Tibial nerve (tissue), 4 donors: ENCODE results near the gene SMC3.

Source experiments
- CTCF ChIP-seq, 5 experiments: fragments of 200-600 bp in 3 of 5; fragments of 450-650 bp in 2 of 5; sonication (generic) in 3 of 5; IDR thresholded peaks; one replicate each; pipeline ENCODE4 v1.5.1; 2016 to 2019; ENCODE audit warnings: antibody characterized with exemption in 5 of 5, mild to moderate bottlenecking in 3 of 5, moderate library complexity in 2 of 5
- EP300 ChIP-seq, 2 donors: sonication (generic); formaldehyde crosslinking; IDR thresholded peaks; one replicate each; pipeline ENCODE4 v1.6.1; 2017; ENCODE audit warnings: antibody characterized with exemption in 2 of 2, mild to moderate bottlenecking in 1 of 2
- POLR2A ChIP-seq, 2 donors: fragments of 450-650 bp; IDR thresholded peaks; one replicate each; pipeline ENCODE4 v1.6.1; 2017; ENCODE audit warnings: antibody characterized with exemption in 2 of 2, mild to moderate bottlenecking in 2 of 2, moderate library complexity in 2 of 2

DNA sequence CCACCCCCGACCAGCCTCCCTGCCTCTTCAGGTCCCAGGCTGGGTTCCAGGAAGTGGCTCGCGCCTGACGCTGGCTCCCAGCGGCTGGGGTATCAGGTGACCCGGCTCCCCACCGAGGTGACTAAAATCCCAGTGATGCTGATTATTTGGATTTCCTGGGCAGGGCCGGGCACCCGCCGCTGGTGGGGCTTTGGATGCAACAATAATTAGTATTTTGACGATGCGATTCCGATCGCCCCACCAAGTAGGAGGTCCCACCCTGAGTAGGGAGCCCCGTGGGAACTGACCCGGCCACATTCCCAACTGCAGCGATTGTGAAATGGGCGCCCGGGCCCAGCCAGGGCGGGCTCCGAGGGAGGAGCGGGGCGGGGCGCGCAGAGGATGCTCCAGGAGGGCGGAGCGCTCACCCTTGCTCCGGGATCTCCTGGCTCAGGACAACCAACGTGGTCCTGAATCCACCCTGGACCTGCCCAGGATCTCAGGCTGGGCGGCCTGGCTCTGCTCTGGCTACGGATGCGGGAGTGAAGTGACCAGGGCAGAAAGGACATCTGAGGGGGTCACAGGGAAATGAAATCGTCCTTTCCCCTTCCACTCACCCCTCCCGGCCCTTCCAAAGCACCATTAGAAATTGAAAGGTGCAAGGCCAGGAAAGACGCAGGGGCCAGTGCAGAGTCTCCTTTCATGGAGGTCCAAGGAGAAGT is 37.2 kb upstream of the SMC3 start:
- no peak for TF ChIP-seq CTCF (IDR thresholded peaks at IDR 0.05)
- no peak for TF ChIP-seq POLR2A (IDR thresholded peaks at IDR 0.05)
- TF ChIP-seq EP300 (IDR thresholded peaks at IDR 0.05), result peak in 1 of 2 donors; percentile 46
